ENCODE measurements around the gene NSUN3. TPM values are rescaled to one million over a fixed set of nuclear protein-coding genes. Genes with fewer than 3 reads are reported as not detected.
A peak's percentile ranks its signal among the peaks of the same experiment; 100 is the strongest.

Gene NSUN3
- total RNA-seq, 1 donor from 2014 or later: 8.5 TPM

- DNase-seq (ENCODE audit: low read depth): no peak
These were observed 55.5 kb downstream of the NSUN3 start for GRCh38 chr3:94118390-94118789.

- no peak for DNase-seq (ENCODE audit: low read depth)
These were observed 58.3 kb downstream of the NSUN3 start for GRCh38 chr3:94121161-94121560.

GRCh38 chr3:94127115-94127514 lies 64.3 kb downstream of the NSUN3 start:
- DNase-seq (ENCODE audit: low read depth): no peak

- peak; percentile 9 for DNase-seq (ENCODE audit: low read depth)
These were observed 67.8 kb downstream of the NSUN3 start for GRCh38 chr3:94130690-94131089.

- DNase-seq (ENCODE audit: low read depth): no peak
These were observed 69.9 kb downstream of the NSUN3 start for GRCh38 chr3:94132777-94133176.

- DNase-seq (ENCODE audit: low read depth): no peak
These were observed 73.3 kb downstream of the NSUN3 start for GRCh38 chr3:94136133-94136532.

- DNase-seq (ENCODE audit: low read depth): peak; percentile 23
These were observed 74.5 kb downstream of the NSUN3 start for GRCh38 chr3:94137377-94137776.

- no peak for DNase-seq (ENCODE audit: low read depth)
These were observed 83.6 kb downstream of the NSUN3 start for GRCh38 chr3:94146455-94146854.

GRCh38 chr3:94147012-94147411 lies 84.2 kb downstream of the NSUN3 start:
- no peak for DNase-seq (ENCODE audit: low read depth)

- no peak for DNase-seq (ENCODE audit: low read depth)
These were observed 87.3 kb downstream of the NSUN3 start for GRCh38 chr3:94150113-94150512.

- DNase-seq (ENCODE audit: low read depth): no peak
These were observed 93.8 kb downstream of the NSUN3 start for GRCh38 chr3:94156626-94157025.

GRCh38 chr3:94158512-94158911 lies 95.7 kb downstream of the NSUN3 start:
- no peak for DNase-seq (ENCODE audit: low read depth)

GRCh38 chr3:94159062-94159828 lies 96.4 kb downstream of the NSUN3 start:
- DNase-seq (ENCODE audit: low read depth): peak; percentile 20

GRCh38 chr3:94162700-94163099 lies 99.8 kb downstream of the NSUN3 start:
- DNase-seq (ENCODE audit: low read depth): no peak

- no peak for DNase-seq (ENCODE audit: low read depth)
These were observed 104.5 kb downstream of the NSUN3 start for GRCh38 chr3:94167346-94167745.

- no peak for DNase-seq (ENCODE audit: low read depth)
These were observed 104.9 kb downstream of the NSUN3 start for GRCh38 chr3:94167796-94168195.

- DNase-seq (ENCODE audit: low read depth): no peak
These were observed 109.1 kb downstream of the NSUN3 start for GRCh38 chr3:94171954-94172353.

- no peak for DNase-seq (ENCODE audit: low read depth)
These were observed 109.9 kb downstream of the NSUN3 start for GRCh38 chr3:94172695-94173310.

GRCh38 chr3:94173673-94174434 lies 111.0 kb downstream of the NSUN3 start:
- DNase-seq (ENCODE audit: low read depth): peak; percentile 18

GRCh38 chr3:94175677-94176076 lies 112.8 kb downstream of the NSUN3 start:
- no peak for DNase-seq (ENCODE audit: low read depth)

- DNase-seq (ENCODE audit: low read depth): no peak
These were observed 114.3 kb downstream of the NSUN3 start for GRCh38 chr3:94176988-94177745.
